Spleen (tissue), 11 donors: ENCODE results near the gene KIF26B. TPM values are rescaled to one million over a fixed set of nuclear protein-coding genes. Genes with fewer than 3 reads are reported as not detected.

ENCODE experiments used
- DNase-seq: peaks from one replicate; pipeline ENCODE4 v3.0.0-alpha.2; 2020
- H3K27ac ChIP-seq, 8 donors: fragments of 200-600 bp; sonication (generic) in 7 of 8; 1 replicate in 4 of 8; 2 replicates in 4 of 8; pipeline versions ENCODE4 v1.5.0 to v1.8.0; 2016 to 2021; ENCODE audit warnings: inconsistent platforms in 4 of 8, mild to moderate bottlenecking in 4 of 8, moderate library complexity in 1 of 8
- H3K27me3 ChIP-seq, 7 donors: fragments of 200-600 bp; sonication (generic) in 6 of 7; replicated peaks in 1 of 7; 1 replicate in 4 of 7; 2 replicates in 3 of 7; pipeline versions ENCODE4 v1.5.0 to v1.8.0; 2016 to 2021; ENCODE audit warnings: inconsistent platforms in 3 of 7, mild to moderate bottlenecking in 1 of 7
- H3K36me3 ChIP-seq, 6 donors: fragments of 200-600 bp; sonication (generic) in 5 of 6; 1 replicate in 4 of 6; 2 replicates in 2 of 6; pipeline versions ENCODE4 v1.5.0 to v1.8.0; 2016 to 2021; ENCODE audit warnings: inconsistent platforms in 2 of 6
- H3K4me1 ChIP-seq, 6 donors: fragments of 200-600 bp; sonication (generic) in 5 of 6; 1 replicate in 3 of 6; 2 replicates in 3 of 6; pipeline versions ENCODE4 v1.5.0 to v1.8.0; 2016 to 2021; ENCODE audit warnings: inconsistent platforms in 3 of 6
- H3K4me3 ChIP-seq, 8 donors: fragments of 200-600 bp; sonication (generic) in 7 of 8; 1 replicate in 4 of 8; 2 replicates in 4 of 8; pipeline versions ENCODE4 v1.5.0 to v1.8.0; 2016 to 2021; ENCODE audit warnings: inconsistent platforms in 4 of 8, mild to moderate bottlenecking in 4 of 8, moderate library complexity in 2 of 8
- H3K9me3 ChIP-seq, 8 donors: fragments of 200-600 bp; sonication (generic) in 7 of 8; 1 replicate in 4 of 8; 2 replicates in 4 of 8; pipeline versions ENCODE4 v1.5.0 to v1.8.0; 2016 to 2021; ENCODE audit warnings: inconsistent platforms in 4 of 8
- CTCF ChIP-seq, 11 experiments: fragments of 200-600 bp in 7 of 11; fragments of 450-650 bp in 4 of 11; sonication (generic) in 4 of 11; IDR thresholded peaks in 8 of 11; conservative IDR thresholded peaks in 3 of 11; 1 replicate in 7 of 11; 2 replicates in 4 of 11; pipeline versions ENCODE4 v1.4.0 to v1.8.0; 2016 to 2021; ENCODE audit warnings: antibody characterized with exemption in 11 of 11, inconsistent platforms in 4 of 11, mild to moderate bottlenecking in 1 of 11
- POLR2A ChIP-seq, 3 donors: fragments of 450-650 bp; IDR thresholded peaks; one replicate each; pipeline ENCODE4 v1.5.1; 2017; ENCODE audit warnings: antibody characterized with exemption in 3 of 3, mild to moderate bottlenecking in 1 of 3
- POLR2AphosphoS5 ChIP-seq, 3 donors: sonication (generic); formaldehyde crosslinking; IDR thresholded peaks; one replicate each; pipeline ENCODE4 v1.5.1; 2017; ENCODE audit warnings: antibody characterized with exemption in 3 of 3
- WGBS, 5 donors: extraction: QIAGEN DNeasy Blood & Tissue Kit in 3 of 5; methylation state at CpG; one replicate each; pipeline versions ENCODE4 v1.1.5 to v1.1.7; 2013 to 2018; 5-methylcytosine and 5-hydroxymethylcytosine counted together
- intact Hi-C: fragments of 100-400 bp; cut with DNase I; formaldehyde crosslinking; loops from one replicate; pipeline ENCODE4 v1.15.0; 2023; ENCODE audit warnings: low total_unique reads
- polyA plus RNA-seq, 3 donors: library from polyadenylated mRNA; stranded (reverse); fragments of 200-250 nt; gene quantifications; one replicate each; pipeline ENCODE4 v1.2.1, GENCODE V29; 2013
- total RNA-seq, 7 donors: library from RNA; depleted of rRNA in 3 of 7; stranded (reverse); fragments of >200 nt in 3 of 7; fragmentation: NEBNext Ultra II Directional in 4 of 7; extraction: Animal tissue kit (Norgen Biotek cat#: 25700) in 4 of 7; gene quantifications; one replicate each; pipeline versions ENCODE4 v1.1.0 to v1.2.1, GENCODE V29; 2016 to 2021
- donor health status: healthy with polysubstance abuse.
- donor health status: DM: no; HTN: no; CAD: no; lungs with moderate emphysema.
- donor health status: DM: no; HTN: no; CAD: no.
- donor health status: Bipolar disorder and iron deficiency.
- donor health status: healthy.
- donor health status: DM: no; HTN: no; CAD: no.
- donor health status: DM: yes; HTN: yes; CAD: no.

Gene KIF26B
- total and polyA plus RNA-seq, 10 donors: 0.07 to 4.5 (median 0.60) TPM; not detected in 1

GRCh38 chr1:245458234-245458633 lies 303.4 kb downstream of the KIF26B start:
- H3K36me3 ChIP-seq: no peaks in the 10 kb centered on the region
- no peaks in the 10 kb centered on the region for H3K9me3 ChIP-seq
- no peak for DNase-seq
- no peak overlapping the region for H3K27ac ChIP-seq
- peaks cover 0 to 7% (median 0%) of the 10 kb centered on the region in 7 donors for H3K27me3 ChIP-seq
- intact Hi-C loops: no loop called here
- H3K4me3 ChIP-seq: no peak overlapping the region
- no peak for TF ChIP-seq POLR2AphosphoS5 (IDR thresholded peaks at IDR 0.05)
- TF ChIP-seq POLR2A (IDR thresholded peaks at IDR 0.05): no peak
- TF ChIP-seq CTCF (IDR thresholded peaks at IDR 0.05 in 8 of 11, conservative IDR thresholded peaks at IDR 0.05 in 3 of 11): no peak
- H3K4me1 ChIP-seq: no peaks in the 10 kb centered on the region
- 88 to 95% (median 89%) methylated on average over 7 of the region's 7 CpGs for WGBS, 5 donors

- 58 to 70% (median 66%) methylated on average over 4 of the region's 4 CpGs for WGBS, 5 donors
- no peak overlapping the region for H3K4me3 ChIP-seq
- no peak overlapping the region for H3K27ac ChIP-seq
- TF ChIP-seq CTCF (IDR thresholded peaks at IDR 0.05 in 8 of 11, conservative IDR thresholded peaks at IDR 0.05 in 3 of 11) (no peak), POLR2AphosphoS5 (IDR thresholded peaks at IDR 0.05) (no peak), POLR2A (IDR thresholded peaks at IDR 0.05) (no peak)
- H3K27me3 ChIP-seq: peaks cover 0 to 7% (median 0%) of the 10 kb centered on the region in 7 donors
- DNase-seq: no peak
- H3K36me3 ChIP-seq: no peaks in the 10 kb centered on the region
- H3K9me3 ChIP-seq: no peaks in the 10 kb centered on the region
- intact Hi-C loops: no loop called here
- no peaks in the 10 kb centered on the region for H3K4me1 ChIP-seq
Measured at GRCh38 chr1:245458761-245459174, 304.0 kb downstream of the KIF26B start.

- no peak for DNase-seq
Measured at GRCh38 chr1:245459621-245460020, 304.8 kb downstream of the KIF26B start.

GRCh38 chr1:245461681-245462080 lies 306.9 kb downstream of the KIF26B start:
- TF ChIP-seq POLR2AphosphoS5 (IDR thresholded peaks at IDR 0.05) (no peak), CTCF (IDR thresholded peaks at IDR 0.05 in 8 of 11, conservative IDR thresholded peaks at IDR 0.05 in 3 of 11) (no peak), POLR2A (IDR thresholded peaks at IDR 0.05) (no peak)
- Histone ChIP-seq H3K4me3 (no peak overlapping the region), H3K4me1 (no peaks in the 10 kb centered on the region), H3K27me3 (peaks cover 0 to 7% (median 0%) of the 10 kb centered on the region in 7 donors), H3K27ac (no peak overlapping the region), H3K36me3 (no peaks in the 10 kb centered on the region), H3K9me3 (no peaks in the 10 kb centered on the region)
- WGBS, 5 donors: 90 to 97% (median 94%) methylated on average over 5 of the region's 5 CpGs
- intact Hi-C loops: no loop called here
- no peak for DNase-seq

More at GRCh38 chr1:245459621-245460020, 304.8 kb downstream of the KIF26B start:
- TF ChIP-seq CTCF (IDR thresholded peaks at IDR 0.05 in 8 of 11, conservative IDR thresholded peaks at IDR 0.05 in 3 of 11): no peak
- no peak for TF ChIP-seq POLR2AphosphoS5 (IDR thresholded peaks at IDR 0.05)
- no peak for TF ChIP-seq POLR2A (IDR thresholded peaks at IDR 0.05)
- WGBS, 5 donors: 83 to 96% (median 93%) methylated on average over 3 of the region's 3 CpGs
- Histone ChIP-seq H3K27me3 (peaks cover 0 to 7% (median 0%) of the 10 kb centered on the region in 7 donors), H3K9me3 (no peaks in the 10 kb centered on the region), H3K4me1 (no peaks in the 10 kb centered on the region), H3K36me3 (no peaks in the 10 kb centered on the region), H3K4me3 (no peak overlapping the region), H3K27ac (no peak overlapping the region)
- intact Hi-C loops: no loop called here
